Endodermal cell (in vitro differentiated cells): ENCODE measurements around the gene NR5A1. TPM values are rescaled to one million over a fixed set of nuclear protein-coding genes. Genes with fewer than 3 reads are reported as not detected.

Experiments
- DNase-seq: peaks from one replicate; pipeline ENCODE4 v3.0.0-alpha.2; 2017
- H3K27ac ChIP-seq: 2 replicates; pipeline ENCODE4 v1.5.1; 2013; ENCODE audit warnings: mild to moderate bottlenecking, low read depth, low read length, moderate library complexity
- H3K27me3 ChIP-seq: 2 replicates; pipeline ENCODE4 v1.6.1; 2013; ENCODE audit warnings: mild to moderate bottlenecking, low read length, moderate library complexity; ENCODE audit not compliant: insufficient read depth, control insufficient read depth, poor library complexity, severe bottlenecking
- H3K36me3 ChIP-seq: 2 replicates; pipeline ENCODE4 v1.7.0; 2013; ENCODE audit warnings: mild to moderate bottlenecking, low read length, moderate library complexity; ENCODE audit not compliant: control insufficient read depth, insufficient read depth
- H3K4me1 ChIP-seq: one replicate; pipeline ENCODE4 v1.7.0; 2013; ENCODE audit warnings: low read length; ENCODE audit not compliant: control insufficient read depth, insufficient read depth
- H3K4me3 ChIP-seq: 2 replicates; pipeline ENCODE4 v1.5.1; 2013; ENCODE audit warnings: mild to moderate bottlenecking, low read length, moderate library complexity
- H3K9ac ChIP-seq: 2 replicates; pipeline ENCODE4 v1.6.1; 2013; ENCODE audit warnings: mild to moderate bottlenecking, low read length, moderate library complexity; ENCODE audit not compliant: poor library complexity, severe bottlenecking; ENCODE audit errors: extremely low read depth
- H3K9me3 ChIP-seq: 2 replicates; pipeline ENCODE4 v1.6.1; 2013; ENCODE audit warnings: mild to moderate bottlenecking, low read length, moderate library complexity; ENCODE audit not compliant: control insufficient read depth
- H3K27ac Mint-ChIP-seq: 2 replicates; pipeline ENCODE4 v1.8.0; 2020; ENCODE audit warnings: mixed read lengths
- H3K27me3 Mint-ChIP-seq: 2 replicates; pipeline ENCODE4 v1.8.0; 2021; ENCODE audit warnings: mild to moderate bottlenecking, mixed read lengths; ENCODE audit not compliant: insufficient read depth
- H3K36me3 Mint-ChIP-seq: 2 replicates; pipeline ENCODE4 v1.8.0; 2020; ENCODE audit warnings: low read depth, mixed read lengths
- H3K4me1 Mint-ChIP-seq: 2 replicates; pipeline ENCODE4 v1.8.0; 2020; ENCODE audit warnings: mixed read lengths
- H3K4me3 Mint-ChIP-seq: 2 replicates; pipeline ENCODE4 v1.8.0; 2020; ENCODE audit warnings: mild to moderate bottlenecking, moderate library complexity, mixed read lengths
- H3K9me3 Mint-ChIP-seq: 2 replicates; pipeline ENCODE4 v1.8.0; 2020; ENCODE audit warnings: mild to moderate bottlenecking, mixed read lengths
- CTCF ChIP-seq: fragments of 200-600 bp; sonication (generic); conservative IDR thresholded peaks from 2 replicates; pipeline ENCODE4 v1.5.0; 2021; ENCODE audit warnings: antibody characterized with exemption, mild to moderate bottlenecking
- WGBS, 2 experiments: methylation state at CpG; one replicate each; pipeline versions ENCODE4 v1.1.5 to v1.1.7; 2013; ENCODE audit warnings: missing lambda C conversion rate in 2 of 2, mixed read lengths in 1 of 2; ENCODE audit not compliant: insufficient coverage in 1 of 2, insufficient read length in 1 of 2; 5-methylcytosine and 5-hydroxymethylcytosine counted together
- total RNA-seq, 2 donors: library from RNA; stranded (reverse); fragmentation: NEBNext Ultra II Directional in 1 of 2; extraction: Animal tissue kit (Norgen Biotek cat#: 25700) in 1 of 2; gene quantifications; 2 replicates in 1 of 2; 3 replicates in 1 of 2; pipeline ENCODE4 v1.2.1, GENCODE V29; 2021

NR5A1 gene
- total RNA-seq, 2 donors from 2014 or later = 0.37 TPM; not detected in 1

- no peaks in the 10 kb centered on the region for H3K9me3 Mint-ChIP-seq
- no peak for TF ChIP-seq CTCF
- Histone ChIP-seq H3K36me3 (no peaks in the 10 kb centered on the region), H3K4me1 (no peaks in the 10 kb centered on the region), H3K27me3 (peaks cover 9% of the 10 kb centered on the region), H3K9me3 (no peaks in the 10 kb centered on the region), H3K4me3 (no peak overlapping the region), H3K27ac (no peak overlapping the region), H3K9ac (no peak overlapping the region)
- DNase-seq = no peak
- 90% methylated on average over 13 to 15 of the region's 15 CpGs for WGBS, 2 experiments
- no peaks in the 10 kb centered on the region for H3K4me1 Mint-ChIP-seq
- H3K36me3 Mint-ChIP-seq = no peaks in the 10 kb centered on the region
- no peak overlapping the region for H3K27ac Mint-ChIP-seq
- H3K27me3 Mint-ChIP-seq = peaks cover 25% of the 10 kb centered on the region
- no peak overlapping the region for H3K4me3 Mint-ChIP-seq
These were observed 10.7 kb downstream of the NR5A1 start for GRCh38 chr9:124496463-124496862.

GRCh38 chr9:124496075-124496449 lies 11.1 kb downstream of the NR5A1 start:
- no peak overlapping the region for H3K4me3 ChIP-seq
- no peak overlapping the region for H3K27ac Mint-ChIP-seq
- H3K36me3 ChIP-seq = no peaks in the 10 kb centered on the region
- no peak overlapping the region for H3K9ac ChIP-seq
- no peak overlapping the region for H3K4me3 Mint-ChIP-seq
- peaks cover 21% of the 10 kb centered on the region for H3K27me3 Mint-ChIP-seq
- no peaks in the 10 kb centered on the region for H3K4me1 Mint-ChIP-seq
- no peaks in the 10 kb centered on the region for H3K9me3 Mint-ChIP-seq
- TF ChIP-seq CTCF = no peak
- no peaks in the 10 kb centered on the region for H3K36me3 Mint-ChIP-seq
- no peak for DNase-seq
- H3K27me3 ChIP-seq = peaks cover 5% of the 10 kb centered on the region
- no peaks in the 10 kb centered on the region for H3K4me1 ChIP-seq
- 84 to 100% methylated on average over 2 to 3 of the region's 3 CpGs for WGBS, 2 experiments
- H3K9me3 ChIP-seq = no peaks in the 10 kb centered on the region
- no peak overlapping the region for H3K27ac ChIP-seq

- H3K9ac ChIP-seq = no peak overlapping the region
- no peaks in the 10 kb centered on the region for H3K4me1 ChIP-seq
- H3K27ac ChIP-seq = no peak overlapping the region
- no peaks in the 10 kb centered on the region for H3K36me3 ChIP-seq
- Mint-ChIP-seq H3K36me3 (no peaks in the 10 kb centered on the region), H3K27me3 (peaks cover 16% of the 10 kb centered on the region), H3K27ac (no peak overlapping the region), H3K4me1 (no peaks in the 10 kb centered on the region), H3K9me3 (no peaks in the 10 kb centered on the region), H3K4me3 (no peak overlapping the region)
- H3K9me3 ChIP-seq = no peaks in the 10 kb centered on the region
- no peak overlapping the region for H3K4me3 ChIP-seq
- no peaks in the 10 kb centered on the region for H3K27me3 ChIP-seq
- DNase-seq = no peak
- no peak for TF ChIP-seq CTCF
- WGBS, 2 experiments = 92% methylated on average over 18 to 31 of the region's 31 CpGs
These were observed 11.8 kb downstream of the NR5A1 start for GRCh38 chr9:124495126-124496074.
